Activated T-cell treated with anti-CD3 and anti-CD28 coated beads, Interleukin-2, amount 50 U/mL, for 4 hours (primary cell): ENCODE results near the gene HCAR3. TPM values are rescaled to one million over a fixed set of nuclear protein-coding genes. Genes with fewer than 3 reads are reported as not detected.
"Not testable (repeated sequence)": the region's sequence is repeated elsewhere in the genome, so short reads cannot be mapped to it uniquely, and the experiment has no call there.

Experiments
- ATAC-seq, 2 donors: fragments of 200-7000 bp; cut with Tn5 transposase; one replicate each; pipeline ENCODE4 v1.10.0; 2021
- DNase-seq: peaks from one replicate; pipeline ENCODE4 v3.0.0-alpha.2; 2020
- H3K27me3 Mint-ChIP-seq: one replicate; pipeline ENCODE4 v1.8.0; 2021; ENCODE audit warnings: low read depth, mixed read lengths
- H3K36me3 Mint-ChIP-seq: one replicate; pipeline ENCODE4 v1.8.0; 2022; ENCODE audit warnings: mixed read lengths; ENCODE audit not compliant: insufficient read depth
- H3K4me1 Mint-ChIP-seq: one replicate; pipeline ENCODE4 v1.8.0; 2021; ENCODE audit warnings: low read depth, mixed read lengths
- H3K4me3 Mint-ChIP-seq: one replicate; pipeline ENCODE4 v1.8.0; 2021; ENCODE audit warnings: mild to moderate bottlenecking, moderate library complexity, mixed read lengths
- H3K9me3 Mint-ChIP-seq: one replicate; pipeline ENCODE4 v1.8.0; 2021; ENCODE audit warnings: mixed read lengths
- total RNA-seq, 3 donors: library from RNA; stranded (reverse); gene quantifications; one replicate each; pipeline ENCODE4 v1.2.1, GENCODE V29; 2021

The HCAR3 gene
- total RNA-seq, 3 donors from 2014 or later, result not detected

DNA sequence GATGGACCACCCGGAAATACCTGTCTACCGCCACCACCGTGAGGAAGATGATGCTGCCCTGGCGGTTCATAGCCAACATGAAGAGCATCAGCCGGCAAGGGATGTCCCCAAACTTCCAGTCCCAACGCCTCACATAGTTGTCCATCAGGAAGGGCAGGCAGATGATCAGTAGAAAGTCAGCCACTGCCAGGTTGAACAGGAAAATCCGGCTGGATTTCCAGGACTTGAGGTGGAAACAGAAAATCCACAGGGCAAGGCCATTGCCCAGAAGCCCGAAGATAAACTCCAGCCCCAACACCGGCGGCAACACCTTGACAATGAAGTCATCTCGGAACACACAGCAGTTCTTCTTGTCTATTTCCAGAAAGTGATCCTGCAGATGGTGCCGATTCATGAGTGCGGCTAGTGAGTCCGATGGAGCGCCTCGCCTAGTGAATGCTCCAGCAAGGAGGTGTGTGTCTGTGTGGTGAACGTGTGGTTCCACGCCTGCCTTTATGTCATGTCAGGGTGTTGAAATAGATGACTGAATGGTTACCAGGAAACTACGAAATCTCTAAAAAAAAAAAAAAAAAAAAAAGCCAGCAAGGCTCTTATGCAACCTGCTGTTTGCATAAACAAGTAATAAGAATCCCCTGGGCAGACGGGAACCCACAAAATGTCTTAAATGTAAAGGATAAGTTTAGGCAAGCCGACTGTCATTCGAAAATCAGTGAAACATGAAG is 13.6 kb downstream of the HCAR3 start, which contains the start of gene HCAR2:
TSS of gene HCAR2 (minus strand) at position 468 of the 722 bp plus-strand sequence. CDS start at position 394, 74 bp downstream.
- H3K4me3 Mint-ChIP-seq, ATAC-seq, H3K9me3 Mint-ChIP-seq, DNase-seq, H3K4me1 Mint-ChIP-seq, H3K36me3 Mint-ChIP-seq, H3K27me3 Mint-ChIP-seq: not testable (repeated sequence)

DNA sequence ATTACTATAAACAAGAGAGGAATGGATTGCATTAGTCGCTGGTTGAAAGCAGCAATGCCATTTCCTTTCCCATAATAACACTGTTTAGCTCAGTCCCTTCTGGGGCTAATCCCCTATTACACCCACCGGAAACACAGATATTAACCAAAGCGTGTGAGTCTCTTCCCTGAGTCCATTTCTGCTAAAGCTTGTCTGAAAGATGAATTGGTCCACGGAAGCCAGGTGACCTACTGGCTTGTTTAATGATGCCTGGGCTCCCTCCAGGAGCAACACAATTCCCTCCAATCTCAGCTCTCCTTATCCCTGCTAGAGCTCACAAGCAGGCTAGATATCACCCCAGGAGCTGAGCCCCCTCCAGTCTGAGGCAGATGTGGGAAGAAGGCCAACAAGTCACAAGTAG is 15.1 kb downstream of the HCAR3 start:
- H3K4me3 Mint-ChIP-seq, H3K9me3 Mint-ChIP-seq, DNase-seq, H3K27me3 Mint-ChIP-seq, H3K36me3 Mint-ChIP-seq, ATAC-seq, H3K4me1 Mint-ChIP-seq: not testable (repeated sequence)

DNA sequence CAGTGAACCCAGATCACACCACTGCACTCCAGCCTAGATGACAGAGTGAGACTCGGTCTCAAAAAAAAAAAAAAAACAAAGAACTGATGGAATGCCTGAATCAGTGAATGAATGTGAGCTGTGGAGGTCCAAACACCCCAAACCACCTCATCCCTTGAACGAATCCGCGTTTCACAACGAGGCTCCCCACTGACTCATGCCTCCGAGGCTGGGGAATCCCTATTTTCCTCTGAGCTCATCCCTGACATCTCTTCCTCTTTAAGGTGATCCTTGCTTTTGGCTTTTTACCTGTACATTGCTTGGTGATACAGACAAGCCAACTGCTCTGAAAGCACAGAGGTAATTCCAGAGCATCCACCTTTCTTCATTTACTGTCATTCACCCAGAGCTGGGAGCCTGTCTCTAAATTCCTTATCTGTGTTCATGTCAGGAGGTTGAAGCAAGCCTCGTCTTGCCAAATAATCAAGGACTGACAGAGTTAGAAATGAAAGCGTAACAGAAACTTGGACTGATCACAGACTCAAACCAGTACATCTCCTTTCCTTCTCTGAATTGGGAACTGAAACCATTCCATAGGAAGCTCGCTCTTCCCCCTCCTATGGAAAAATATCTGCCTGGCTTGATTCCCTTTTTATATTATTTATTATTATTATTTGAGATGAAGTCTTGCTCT is 16.4 kb downstream of the HCAR3 start:
- H3K36me3 Mint-ChIP-seq, H3K27me3 Mint-ChIP-seq, H3K4me1 Mint-ChIP-seq, DNase-seq, H3K4me3 Mint-ChIP-seq, H3K9me3 Mint-ChIP-seq, ATAC-seq: not testable (repeated sequence)

DNA sequence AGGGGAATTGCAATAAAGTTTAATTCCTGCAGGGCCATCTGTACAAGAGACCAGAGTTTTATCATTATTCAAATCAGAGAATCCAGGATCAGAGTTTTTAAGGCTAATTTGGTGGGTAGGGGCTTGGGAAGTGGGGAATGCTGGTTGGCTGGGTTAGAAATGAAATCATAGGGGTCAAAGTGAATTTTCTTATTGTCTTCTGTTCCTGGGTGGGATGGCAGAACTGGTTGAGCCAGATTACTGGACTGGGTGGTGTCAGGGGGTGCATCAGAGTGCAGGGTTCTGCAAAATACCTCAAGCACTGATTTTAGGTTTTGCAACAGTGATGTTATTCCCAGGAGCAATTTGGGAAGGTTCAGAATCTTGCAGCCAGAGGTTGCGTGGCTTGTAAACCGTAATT is 19.7 kb downstream of the HCAR3 start:
- not testable (repeated sequence) for H3K9me3 Mint-ChIP-seq, DNase-seq, H3K36me3 Mint-ChIP-seq, ATAC-seq, H3K4me3 Mint-ChIP-seq, H3K4me1 Mint-ChIP-seq, H3K27me3 Mint-ChIP-seq

DNA sequence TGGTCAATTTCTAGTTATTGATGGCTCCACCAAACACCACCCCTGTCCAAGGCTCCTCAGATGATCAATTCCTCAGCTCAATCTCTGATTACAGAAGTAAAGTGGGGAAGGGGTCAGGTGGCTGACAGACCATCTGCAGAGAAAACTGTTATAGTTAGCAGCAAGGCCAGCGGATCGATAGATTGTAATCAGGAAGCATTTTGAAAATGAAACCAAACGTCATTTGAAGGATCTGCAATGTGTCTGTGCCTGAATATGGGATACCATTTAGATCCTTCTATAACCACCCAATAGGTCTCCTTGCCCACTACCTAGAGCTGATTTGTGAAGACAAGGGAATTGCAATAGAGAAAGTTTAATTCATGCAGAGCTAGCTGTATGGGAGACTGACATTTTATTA is 25.0 kb downstream of the HCAR3 start:
- H3K27me3 Mint-ChIP-seq, result no peaks in the 10 kb centered on the region
- ATAC-seq (no peak), DNase-seq (no peak)
- H3K9me3 Mint-ChIP-seq, result no peaks in the 10 kb centered on the region
- H3K4me3 Mint-ChIP-seq, result no peak overlapping the region
- no peaks in the 10 kb centered on the region for H3K36me3 Mint-ChIP-seq
- no peaks in the 10 kb centered on the region for H3K4me1 Mint-ChIP-seq

DNA sequence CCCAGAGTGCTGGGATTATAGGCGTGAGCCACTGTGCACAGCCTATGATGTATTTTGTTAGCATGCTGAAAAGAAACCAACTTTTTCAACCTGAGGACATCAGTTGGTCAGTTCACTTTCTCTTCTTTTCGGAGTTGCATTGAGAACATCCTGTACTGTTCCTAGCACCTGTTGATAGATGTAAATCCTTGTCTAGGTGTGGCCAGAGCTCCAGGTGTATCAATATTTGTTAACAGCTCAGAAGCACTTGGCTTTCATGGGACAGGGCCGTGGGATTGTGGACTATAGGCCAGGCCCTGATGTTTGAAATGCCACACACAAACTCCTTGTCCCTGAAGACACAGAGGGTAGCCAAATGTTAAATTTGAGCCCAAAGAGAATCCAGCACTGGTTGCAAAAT is 28.3 kb downstream of the HCAR3 start:
- ATAC-seq, result no peak
- no peak for DNase-seq
- Mint-ChIP-seq H3K36me3 (no peaks in the 10 kb centered on the region), H3K4me3 (no peak overlapping the region), H3K9me3 (no peaks in the 10 kb centered on the region), H3K4me1 (no peaks in the 10 kb centered on the region), H3K27me3 (no peaks in the 10 kb centered on the region)

DNA sequence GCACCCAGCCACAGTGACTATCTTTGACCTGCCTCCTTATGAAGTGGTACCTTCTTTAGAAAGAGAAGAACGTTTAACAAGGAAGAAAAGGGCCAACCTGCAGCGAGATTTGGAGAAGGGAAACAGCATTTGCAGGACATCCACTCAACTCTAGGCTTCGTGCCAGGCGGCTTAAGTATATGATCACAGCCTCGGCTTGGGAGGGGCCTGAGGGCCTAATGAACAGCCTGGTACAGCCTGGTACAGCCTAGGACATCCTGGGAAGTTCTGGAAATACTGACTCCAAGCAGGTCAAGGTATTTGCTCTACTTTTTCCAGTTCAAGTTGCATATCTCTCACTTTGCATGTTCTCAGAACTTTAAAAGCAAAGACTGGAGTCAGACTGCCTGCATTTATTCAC is 29.5 kb downstream of the HCAR3 start:
- Mint-ChIP-seq H3K36me3 (no peaks in the 10 kb centered on the region), H3K9me3 (no peaks in the 10 kb centered on the region), H3K4me1 (no peaks in the 10 kb centered on the region), H3K27me3 (no peaks in the 10 kb centered on the region), H3K4me3 (no peak overlapping the region)
- DNase-seq (no peak), ATAC-seq (no peak)

DNA sequence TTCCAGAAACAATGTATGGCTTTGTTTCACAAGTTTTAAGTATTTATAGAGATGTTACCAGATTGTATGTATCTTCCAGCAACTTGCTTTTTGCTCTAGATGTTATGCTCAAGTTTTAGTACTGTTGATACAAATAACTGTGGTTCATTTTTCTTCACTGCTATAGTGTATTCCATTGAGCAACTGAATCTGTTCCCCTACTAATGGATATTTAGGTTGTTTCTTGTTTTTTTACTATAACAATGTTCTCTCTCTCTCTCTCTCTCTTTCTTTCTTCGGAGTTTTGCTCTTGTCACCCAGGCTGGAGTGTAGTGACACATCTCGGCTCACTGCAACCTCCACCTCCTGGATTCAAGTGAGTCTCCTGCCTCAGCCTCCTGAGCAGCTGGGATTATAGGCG is 30.1 kb downstream of the HCAR3 start:
- DNase-seq, result no peak
- Mint-ChIP-seq H3K9me3 (no peaks in the 10 kb centered on the region), H3K36me3 (no peaks in the 10 kb centered on the region), H3K27me3 (no peaks in the 10 kb centered on the region), H3K4me3 (no peak overlapping the region), H3K4me1 (no peaks in the 10 kb centered on the region)
- ATAC-seq, result no peak

DNA sequence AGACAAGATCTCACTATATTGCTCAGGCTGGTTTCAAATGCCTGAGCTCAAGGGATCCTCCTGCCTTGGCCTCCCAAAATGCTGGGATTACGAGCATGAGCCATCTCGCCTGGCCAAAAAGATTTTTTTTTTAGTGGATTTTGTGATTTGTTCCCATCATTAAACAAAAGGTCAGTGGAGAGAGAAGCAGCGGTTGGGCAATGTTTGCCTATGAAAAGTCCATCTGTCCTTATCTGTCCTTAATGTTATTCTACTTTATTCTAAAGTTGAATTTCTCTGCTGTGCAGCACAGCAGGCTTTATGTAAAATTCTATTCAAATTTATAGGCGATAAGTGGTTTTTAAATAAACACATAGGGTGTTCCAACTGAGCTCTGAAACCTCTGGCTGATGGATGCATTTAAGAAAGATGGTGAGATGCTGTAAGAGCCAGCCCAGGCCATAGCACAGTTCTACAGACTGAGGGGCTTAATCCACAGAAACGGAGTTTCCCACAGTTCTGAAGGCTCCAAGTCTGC is 32.3 kb downstream of the HCAR3 start:
- no peak overlapping the region for H3K4me3 Mint-ChIP-seq
- DNase-seq, result no peak
- no peaks in the 10 kb centered on the region for H3K36me3 Mint-ChIP-seq

DNA sequence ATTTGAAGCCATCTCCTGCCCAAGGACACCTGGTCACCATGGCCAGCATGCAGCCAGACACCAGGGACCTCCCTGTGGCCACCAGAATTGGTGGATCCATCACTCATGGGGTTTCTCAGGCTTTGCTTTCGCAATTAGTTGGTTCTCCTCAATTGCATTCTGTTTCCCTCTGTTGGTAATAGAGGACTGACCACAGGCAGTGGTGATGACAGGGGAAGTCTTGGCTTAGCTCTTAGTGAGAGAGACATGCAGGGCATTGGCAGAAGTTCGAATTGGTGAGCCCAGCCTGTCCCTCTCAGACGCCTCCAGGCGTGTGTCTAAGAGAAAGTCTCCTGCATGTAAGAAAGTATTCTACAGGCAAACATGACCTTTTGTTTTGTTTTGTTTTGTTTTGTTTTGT is 34.8 kb downstream of the HCAR3 start:
- ATAC-seq (no peak), DNase-seq (no peak)
- Mint-ChIP-seq H3K36me3 (no peaks in the 10 kb centered on the region), H3K4me3 (no peak overlapping the region), H3K27me3 (no peaks in the 10 kb centered on the region), H3K9me3 (no peaks in the 10 kb centered on the region), H3K4me1 (no peaks in the 10 kb centered on the region)

More for the DNA sequence above, 32.3 kb downstream of the HCAR3 start:
- ATAC-seq, result no peak
- no peaks in the 10 kb centered on the region for H3K27me3 Mint-ChIP-seq
- H3K4me1 Mint-ChIP-seq, result no peaks in the 10 kb centered on the region
- no peaks in the 10 kb centered on the region for H3K9me3 Mint-ChIP-seq

DNA sequence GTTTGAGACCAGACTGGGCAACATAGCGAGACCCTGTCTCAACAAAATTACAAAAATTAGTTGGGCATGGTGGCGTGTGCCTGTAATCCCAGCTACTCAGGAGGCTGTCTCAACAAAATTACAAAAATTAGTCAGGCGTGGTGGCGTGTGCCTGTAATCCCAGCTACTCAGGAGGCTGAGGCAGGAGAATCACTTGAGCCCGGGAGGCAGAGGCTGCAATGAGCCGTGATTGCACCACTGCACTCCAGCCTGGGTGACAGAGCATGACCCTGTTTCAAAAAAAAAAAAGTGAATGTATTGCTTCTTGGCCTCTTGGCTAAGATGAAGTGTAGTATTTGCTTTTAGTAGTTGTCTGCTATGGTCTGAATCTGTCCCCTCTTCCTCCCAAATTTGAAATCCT is 35.6 kb downstream of the HCAR3 start:
- H3K36me3 Mint-ChIP-seq, H3K4me1 Mint-ChIP-seq, H3K4me3 Mint-ChIP-seq, H3K27me3 Mint-ChIP-seq, DNase-seq, ATAC-seq, H3K9me3 Mint-ChIP-seq: not testable (repeated sequence)

DNA sequence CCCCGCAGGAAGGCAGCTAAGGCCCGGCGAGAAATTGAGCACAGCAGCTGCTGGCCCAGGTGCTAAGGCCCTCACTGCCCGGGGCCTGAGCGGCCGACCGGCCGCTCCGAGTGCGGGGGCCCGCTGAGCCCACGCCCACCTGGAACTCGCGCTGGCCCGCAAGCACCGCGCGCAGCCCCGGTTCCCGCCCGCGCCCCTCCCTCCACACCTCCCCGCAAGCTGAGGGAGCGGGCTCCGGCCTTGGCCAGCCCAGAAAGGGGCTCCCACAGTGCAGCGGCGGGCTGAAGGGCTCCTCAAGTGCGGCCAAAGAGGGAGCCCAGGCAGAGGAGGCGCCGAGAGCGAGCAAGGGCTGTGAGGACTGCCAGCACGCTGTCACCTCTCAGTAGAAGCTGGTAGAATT is 39.8 kb downstream of the HCAR3 start:
- not testable (repeated sequence) for H3K4me1 Mint-ChIP-seq, H3K4me3 Mint-ChIP-seq, H3K27me3 Mint-ChIP-seq, DNase-seq, ATAC-seq, H3K9me3 Mint-ChIP-seq, H3K36me3 Mint-ChIP-seq

DNA sequence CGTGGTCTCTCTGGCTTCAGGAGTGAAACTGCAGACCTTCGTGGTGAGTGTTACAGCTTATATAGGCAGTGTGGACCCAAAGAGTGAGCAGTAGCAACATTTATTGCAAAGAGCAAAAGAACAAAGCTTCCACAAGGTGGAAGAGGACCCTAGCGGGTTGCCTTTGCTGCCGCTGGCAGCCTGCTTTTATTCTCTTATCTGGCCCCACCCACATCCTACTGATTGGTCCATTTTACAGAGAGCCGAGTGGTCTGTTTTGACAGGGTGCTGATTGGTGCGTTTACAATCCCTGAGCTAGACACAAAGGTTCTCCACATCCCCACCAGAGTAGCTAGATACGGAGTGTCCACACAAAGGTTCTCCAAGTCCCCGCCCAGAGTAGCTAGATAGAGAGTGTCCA is 40.6 kb downstream of the HCAR3 start:
- H3K4me3 Mint-ChIP-seq, H3K27me3 Mint-ChIP-seq, H3K36me3 Mint-ChIP-seq, DNase-seq, ATAC-seq, H3K9me3 Mint-ChIP-seq, H3K4me1 Mint-ChIP-seq: not testable (repeated sequence)

DNA sequence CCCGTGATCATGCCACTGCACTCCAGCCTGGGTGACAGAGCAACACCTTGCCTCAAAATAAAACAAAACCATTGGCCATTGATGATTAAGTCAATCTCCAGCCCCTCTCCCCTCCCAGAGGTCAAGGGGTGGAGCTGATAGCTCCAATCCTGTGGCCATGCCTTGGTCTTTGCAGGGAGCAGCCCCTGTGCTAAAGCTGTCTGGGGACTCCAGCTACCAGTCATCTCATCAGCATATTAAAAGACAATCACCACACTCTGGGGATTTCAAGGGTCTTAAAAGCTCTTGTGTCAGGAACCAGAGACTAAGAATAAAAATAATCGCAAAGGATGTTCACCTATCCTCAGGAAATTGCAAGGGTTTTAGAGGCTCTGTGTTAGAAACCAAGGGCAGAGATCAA is 44.1 kb downstream of the HCAR3 start:
- ATAC-seq (no peak), DNase-seq (no peak)
- H3K9me3 Mint-ChIP-seq, result no peaks in the 10 kb centered on the region
- H3K36me3 Mint-ChIP-seq, result no peaks in the 10 kb centered on the region
- H3K27me3 Mint-ChIP-seq, result peaks cover 6% of the 10 kb centered on the region
- no peaks in the 10 kb centered on the region for H3K4me1 Mint-ChIP-seq
- no peak overlapping the region for H3K4me3 Mint-ChIP-seq

DNA sequence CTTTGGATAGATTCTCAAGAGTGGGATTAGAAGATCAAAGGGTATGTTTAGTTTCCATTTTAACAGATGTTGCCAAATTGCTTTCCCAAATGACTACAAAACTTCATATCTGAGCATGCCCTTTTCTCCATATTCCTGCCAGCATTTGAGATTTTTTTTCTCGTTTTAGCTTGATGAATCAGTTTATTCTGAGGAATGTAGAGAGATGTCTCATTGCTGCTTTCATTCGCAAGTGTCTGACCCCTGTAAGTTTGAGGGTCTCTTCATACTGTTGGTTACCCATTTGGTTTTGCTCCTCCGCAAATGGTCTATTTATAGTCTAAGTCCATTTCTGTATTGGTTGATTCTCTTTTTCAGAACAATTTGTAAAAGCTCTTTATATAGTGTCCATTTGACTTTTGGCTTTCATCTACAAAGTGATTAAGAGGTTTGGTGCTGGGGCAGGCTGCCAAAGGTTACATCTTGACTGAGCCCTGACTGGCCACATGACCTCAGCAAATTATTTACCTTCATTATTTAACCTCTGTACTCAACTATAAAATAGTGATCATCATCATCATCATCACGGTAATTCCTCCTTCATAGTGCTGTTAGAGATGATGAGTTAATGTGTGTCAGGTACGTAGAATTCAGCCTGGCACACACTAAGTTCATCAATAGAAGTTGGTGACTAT is 47.1 kb downstream of the HCAR3 start:
- Mint-ChIP-seq H3K36me3 (no peaks in the 10 kb centered on the region), H3K4me1 (no peaks in the 10 kb centered on the region)
- no peak for ATAC-seq

More for the DNA sequence above, 47.1 kb downstream of the HCAR3 start:
- Mint-ChIP-seq H3K4me3 (no peak overlapping the region), H3K9me3 (no peaks in the 10 kb centered on the region), H3K27me3 (peaks cover 4% of the 10 kb centered on the region)
- DNase-seq, result no peak
